GM21723 (cell line): ENCODE results near the gene DHX8.

Experiments used
- ATAC-seq: cut with Tn5 transposase; IDR thresholded peaks from one replicate; pipeline ENCODE4 v1.9.1; 2021; ENCODE audit warnings: mild to moderate bottlenecking, moderate library complexity; ENCODE audit not compliant: unreplicated experiment

Gene DHX8

DNA sequence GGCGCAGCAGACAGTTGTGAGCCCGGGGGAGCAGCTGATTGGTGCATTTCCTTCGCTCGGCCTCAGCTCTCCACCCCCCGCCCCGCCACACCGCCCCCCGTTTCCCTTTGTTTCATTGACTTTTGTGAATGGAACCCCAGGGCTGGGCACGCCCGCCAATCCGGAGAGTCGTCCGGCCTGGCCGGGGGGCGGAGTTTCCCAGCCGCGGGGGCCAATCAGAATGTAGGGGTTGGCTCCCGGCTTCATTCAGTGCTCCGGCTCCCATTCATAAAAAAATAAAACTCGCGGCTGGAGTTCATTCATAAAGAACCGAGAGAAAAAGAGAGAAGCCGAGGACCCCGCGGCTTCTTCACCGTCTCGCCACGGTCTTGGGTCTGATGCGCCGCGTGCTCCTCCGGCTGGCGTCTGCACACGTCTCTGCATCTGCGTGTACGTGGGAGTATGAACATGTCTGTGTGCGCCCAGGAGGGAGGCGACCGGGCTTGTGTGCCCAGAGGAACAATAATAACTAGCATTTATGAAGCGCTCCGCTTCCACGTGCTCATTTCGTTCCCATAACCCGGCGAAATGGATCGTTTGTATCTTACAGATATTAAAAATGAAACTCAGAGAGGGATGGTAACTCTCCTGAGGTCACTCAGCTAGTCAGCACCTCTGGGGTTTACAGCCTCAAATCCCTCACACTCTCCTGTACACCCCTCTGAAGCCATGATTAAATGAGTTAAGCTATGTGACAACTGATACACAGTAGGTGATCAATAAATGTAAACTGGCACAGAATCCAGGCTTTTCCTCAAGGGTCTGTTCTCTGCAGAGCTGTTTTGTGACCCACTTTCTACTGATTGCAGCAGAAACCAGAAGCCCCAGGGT, 62.8 kb downstream of the DHX8 start, which contains the start of gene ETV4:
Gene ETV4 (minus strand): TSS at position 22 of the 870 bp plus-strand sequence. CDS start 723 bp downstream, outside the sequence.
- peak; percentile 87 for ATAC-seq

DNA sequence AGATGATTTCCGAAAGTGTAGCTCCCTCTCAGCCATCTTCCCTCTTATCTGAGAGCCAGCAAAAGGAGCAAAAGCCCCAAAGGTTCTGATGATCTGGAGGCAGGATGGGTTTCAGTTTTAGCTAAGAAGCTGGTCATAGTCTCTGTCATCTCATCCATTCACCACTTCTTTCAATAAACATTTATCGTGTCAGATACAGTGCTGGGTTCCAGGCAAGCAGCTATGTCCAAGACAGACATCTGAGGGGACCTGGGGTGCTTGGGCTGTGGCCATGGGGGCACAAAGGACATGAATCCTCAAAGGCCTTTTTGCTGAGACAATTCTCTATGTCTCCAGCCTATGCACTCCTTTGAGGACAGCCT, 63.4 kb downstream of the DHX8 start:
- ATAC-seq: no peak

DNA sequence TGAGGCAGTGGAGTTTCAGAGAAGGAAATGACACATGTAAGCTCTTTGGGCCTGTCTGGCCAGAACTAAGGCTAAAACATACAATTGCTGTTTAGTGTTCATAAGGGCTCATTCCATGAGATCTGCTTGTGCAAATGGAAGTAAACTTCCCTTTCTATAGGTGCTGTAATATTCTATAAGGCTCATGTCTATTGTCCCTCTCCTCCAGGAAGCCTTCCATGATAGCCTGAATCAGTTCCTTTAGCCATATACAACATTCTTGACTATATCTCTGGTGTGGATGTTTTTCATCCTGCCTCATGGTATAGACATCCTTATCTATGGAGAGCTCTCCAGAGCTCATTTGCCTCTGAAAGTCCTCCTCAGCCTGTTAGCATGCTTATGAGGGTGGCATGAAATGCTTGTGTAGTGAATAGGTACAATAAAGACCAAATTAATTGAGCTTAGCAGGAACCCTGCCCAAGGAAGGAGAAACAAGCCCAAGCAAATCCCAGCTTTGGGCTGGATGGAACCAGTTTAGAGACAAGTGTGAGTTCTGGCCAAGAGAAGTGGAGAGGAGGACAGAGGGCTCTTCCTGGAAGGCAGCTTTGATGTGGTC, 64.0 kb downstream of the DHX8 start:
- no peak for ATAC-seq

DNA sequence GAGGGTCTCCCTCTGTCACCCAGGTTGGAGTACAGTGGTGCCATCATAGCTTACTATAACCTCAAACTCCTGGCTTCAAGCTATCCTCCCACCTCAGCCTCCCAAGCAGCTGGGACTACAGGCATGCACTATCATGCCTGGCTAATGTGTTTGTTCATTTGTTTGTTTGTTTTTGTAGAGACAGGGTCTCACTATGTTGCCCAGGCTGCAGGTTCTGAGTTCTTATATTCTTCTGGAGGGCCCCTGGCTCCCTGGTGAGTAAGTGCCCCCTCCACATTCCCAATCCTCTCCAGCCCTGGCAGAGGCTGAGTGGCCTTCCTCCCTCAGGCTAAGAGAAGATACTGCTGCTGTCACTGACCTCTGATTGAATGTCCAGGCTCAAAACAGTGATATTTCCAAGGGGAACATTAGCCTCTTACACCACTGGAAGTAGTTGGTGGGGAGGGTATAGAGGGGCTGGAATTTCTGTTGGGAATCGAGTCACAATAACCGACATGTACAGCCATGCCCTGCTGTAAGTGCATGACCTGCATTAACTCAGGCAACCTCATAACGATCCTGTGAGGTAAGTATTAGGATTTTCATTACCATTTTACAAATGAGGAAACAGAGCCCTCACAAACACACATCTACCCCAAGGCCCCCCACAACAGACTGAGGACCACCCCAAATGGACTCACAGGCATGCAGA, 65.1 kb downstream of the DHX8 start:
- ATAC-seq: no peak

DNA sequence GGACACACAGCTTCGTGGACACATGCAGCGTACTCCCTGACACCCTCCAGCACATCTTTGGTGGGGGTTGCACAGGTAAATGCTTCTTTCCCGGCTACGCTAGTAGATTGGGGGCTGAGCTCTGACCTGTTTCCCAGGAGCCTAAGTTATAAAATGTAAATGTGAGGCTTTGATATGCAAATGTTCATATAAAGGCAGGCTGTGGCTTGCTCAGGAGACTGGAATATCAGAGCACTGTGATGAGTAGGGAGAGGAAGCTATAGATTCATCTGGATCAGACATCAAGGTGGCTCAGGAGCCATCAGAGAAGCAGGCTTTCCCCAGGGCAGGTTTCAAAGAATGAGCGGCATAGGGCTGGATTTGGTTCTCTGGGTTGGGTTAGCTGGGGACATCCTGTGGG, 65.7 kb downstream of the DHX8 start:
- no peak for ATAC-seq

DNA sequence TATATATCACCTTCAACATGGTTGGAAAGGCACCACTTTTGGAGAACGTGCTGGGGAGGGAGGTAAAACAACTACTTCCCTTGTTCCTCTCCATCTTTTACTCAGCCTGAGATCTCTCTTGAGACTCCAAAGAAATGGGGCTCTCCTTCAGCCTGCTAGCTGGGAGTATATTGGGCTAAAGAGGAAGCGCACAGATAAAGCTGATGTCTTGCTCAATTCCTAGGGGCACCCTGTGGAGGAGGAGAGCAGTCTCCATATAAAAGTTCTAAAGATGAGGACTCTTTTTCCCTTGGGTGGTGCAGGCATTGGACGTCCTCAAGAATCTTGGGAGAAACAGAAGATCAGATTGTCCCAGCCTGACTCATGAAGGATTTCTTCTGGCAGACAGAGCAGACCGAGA, 67.0 kb downstream of the DHX8 start:
- no peak for ATAC-seq

DNA sequence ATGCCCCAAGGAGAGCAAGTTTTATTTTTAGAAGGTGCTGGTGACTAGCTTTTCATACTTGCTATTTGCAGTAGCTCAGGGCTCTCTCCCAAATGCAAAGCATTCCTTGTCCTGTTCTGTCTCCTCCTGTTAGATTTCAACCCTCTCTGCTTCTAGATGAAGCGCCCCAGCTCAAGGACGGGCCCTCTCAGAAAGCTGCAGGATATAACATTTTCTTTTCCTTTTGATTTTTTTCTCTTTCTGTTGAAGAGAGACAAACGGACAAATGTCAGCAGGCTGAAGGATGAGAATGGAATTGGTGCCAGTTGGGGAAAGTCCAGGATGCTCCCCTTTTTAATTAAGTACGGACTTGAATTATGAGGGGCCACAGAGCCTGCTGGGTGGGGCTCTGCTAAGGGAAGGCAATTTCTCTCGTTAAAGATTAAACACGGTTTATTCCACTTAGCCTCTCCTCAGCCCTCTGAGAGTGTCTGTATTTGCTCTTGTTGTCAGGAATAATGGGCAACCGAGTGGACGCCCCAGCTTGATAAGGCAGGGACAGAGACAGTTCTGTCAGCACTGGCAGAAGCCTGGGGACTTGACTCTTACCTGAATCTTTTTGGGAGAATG, 68.6 kb downstream of the DHX8 start:
- no peak for ATAC-seq

DNA sequence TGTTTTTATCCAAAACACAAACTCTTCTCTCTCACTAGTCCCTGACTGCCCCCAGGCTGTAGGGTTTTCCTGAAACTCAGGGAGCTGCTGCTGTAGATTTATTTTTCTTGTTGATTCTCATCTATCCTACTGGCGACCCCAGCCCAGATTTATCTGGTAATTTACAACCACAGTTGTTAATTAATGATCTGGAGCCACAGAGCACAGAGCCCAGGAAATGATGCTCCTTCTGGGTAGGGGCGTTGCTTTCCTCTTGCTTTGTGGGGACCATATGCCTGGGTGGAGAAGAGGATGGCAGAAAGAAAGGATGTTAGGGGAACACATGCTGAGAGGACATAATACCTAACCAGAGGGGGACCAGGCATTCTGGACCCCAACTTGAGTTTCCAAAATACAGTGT, 69.8 kb downstream of the DHX8 start:
- no peak for ATAC-seq

DNA sequence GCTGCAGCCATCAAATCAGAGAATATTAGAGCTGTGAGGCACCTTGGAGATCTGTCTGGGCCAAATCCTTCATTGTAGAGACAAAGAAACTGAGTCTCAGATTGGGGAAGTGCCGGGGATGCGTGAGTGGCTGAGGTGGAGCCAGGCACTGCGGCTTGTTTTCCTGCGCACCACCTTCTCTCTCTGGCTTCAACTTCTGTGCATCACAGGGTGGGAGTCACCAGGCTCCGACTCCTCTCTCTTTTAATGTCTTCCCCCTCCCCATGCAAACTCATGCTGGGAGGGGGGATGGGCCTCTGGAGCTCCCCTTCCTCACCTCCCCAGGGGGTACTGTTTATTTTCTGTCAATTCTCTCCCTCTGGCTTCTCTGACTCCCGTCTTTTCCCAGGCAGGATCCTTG, 71.1 kb downstream of the DHX8 start:
- no peak for ATAC-seq

DNA sequence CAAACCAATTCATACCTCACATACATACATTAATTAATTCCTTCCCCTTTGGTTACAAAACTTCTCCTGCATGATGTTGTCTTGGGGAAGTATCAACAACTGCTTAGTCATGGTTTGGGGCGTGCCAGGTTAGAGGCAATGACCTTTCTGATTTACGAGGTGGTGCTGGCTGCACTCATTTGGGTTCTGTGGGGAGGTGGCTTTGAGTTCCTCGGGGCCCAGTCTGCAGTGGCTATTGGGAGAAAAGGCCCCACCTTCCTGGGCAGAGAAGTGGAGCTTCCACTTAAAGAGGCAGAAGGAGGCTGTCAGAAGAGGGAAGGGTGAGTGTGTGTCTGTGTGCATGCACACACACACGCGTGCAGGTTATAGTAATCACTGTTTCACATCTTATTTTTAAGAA, 72.5 kb downstream of the DHX8 start:
- no peak for ATAC-seq

DNA sequence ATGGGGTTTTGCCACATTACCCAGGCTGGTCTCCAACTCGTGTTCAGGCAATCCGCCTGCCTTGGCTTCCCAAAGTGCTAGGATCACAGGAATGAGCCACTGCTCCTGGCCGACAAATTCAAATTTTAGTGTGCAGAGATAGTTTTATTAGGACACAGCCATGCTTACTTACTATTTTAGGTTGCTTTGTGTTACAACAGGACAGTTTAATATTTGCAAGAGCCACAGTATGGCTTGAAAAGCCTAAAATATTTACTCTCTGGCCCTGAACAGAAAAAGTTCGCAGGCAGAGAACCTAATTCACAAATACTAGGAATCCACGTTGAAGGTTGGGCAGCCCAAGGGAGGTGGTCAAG, 75.0 kb downstream of the DHX8 start:
- no peak for ATAC-seq

DNA sequence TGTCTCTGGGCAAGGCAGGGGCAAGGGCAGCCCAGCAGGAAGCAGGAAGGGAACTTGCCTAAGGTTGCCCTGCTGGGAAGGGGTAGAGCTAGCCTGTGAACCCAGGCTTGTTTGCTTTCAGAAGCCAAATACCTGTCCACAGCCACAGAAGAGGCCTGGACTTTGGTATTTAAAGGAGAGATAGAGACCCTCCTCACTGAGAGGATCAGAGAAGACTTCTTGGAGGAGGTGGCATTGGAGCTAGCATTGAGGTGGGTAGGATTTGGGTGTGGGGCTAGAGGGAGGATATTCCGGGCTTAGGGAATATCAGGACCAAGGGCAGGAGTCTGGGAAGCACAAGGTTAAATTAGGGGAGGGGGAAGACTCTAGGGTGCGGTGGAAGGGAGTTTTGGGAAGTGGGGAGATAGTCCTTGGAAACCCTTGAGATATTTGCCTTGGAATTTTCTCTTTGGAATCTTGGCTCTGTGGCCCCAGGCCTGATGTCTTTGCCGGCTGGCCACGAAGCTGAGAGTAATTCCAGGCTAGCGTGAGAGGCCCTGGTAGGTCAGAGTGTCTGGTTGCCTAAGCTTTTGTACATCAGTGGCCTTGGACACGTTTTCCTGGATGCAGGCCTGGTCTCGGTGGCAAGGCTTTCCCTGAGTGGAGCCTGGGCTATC, 75.5 kb downstream of the DHX8 start:
- ATAC-seq: no peak

DNA sequence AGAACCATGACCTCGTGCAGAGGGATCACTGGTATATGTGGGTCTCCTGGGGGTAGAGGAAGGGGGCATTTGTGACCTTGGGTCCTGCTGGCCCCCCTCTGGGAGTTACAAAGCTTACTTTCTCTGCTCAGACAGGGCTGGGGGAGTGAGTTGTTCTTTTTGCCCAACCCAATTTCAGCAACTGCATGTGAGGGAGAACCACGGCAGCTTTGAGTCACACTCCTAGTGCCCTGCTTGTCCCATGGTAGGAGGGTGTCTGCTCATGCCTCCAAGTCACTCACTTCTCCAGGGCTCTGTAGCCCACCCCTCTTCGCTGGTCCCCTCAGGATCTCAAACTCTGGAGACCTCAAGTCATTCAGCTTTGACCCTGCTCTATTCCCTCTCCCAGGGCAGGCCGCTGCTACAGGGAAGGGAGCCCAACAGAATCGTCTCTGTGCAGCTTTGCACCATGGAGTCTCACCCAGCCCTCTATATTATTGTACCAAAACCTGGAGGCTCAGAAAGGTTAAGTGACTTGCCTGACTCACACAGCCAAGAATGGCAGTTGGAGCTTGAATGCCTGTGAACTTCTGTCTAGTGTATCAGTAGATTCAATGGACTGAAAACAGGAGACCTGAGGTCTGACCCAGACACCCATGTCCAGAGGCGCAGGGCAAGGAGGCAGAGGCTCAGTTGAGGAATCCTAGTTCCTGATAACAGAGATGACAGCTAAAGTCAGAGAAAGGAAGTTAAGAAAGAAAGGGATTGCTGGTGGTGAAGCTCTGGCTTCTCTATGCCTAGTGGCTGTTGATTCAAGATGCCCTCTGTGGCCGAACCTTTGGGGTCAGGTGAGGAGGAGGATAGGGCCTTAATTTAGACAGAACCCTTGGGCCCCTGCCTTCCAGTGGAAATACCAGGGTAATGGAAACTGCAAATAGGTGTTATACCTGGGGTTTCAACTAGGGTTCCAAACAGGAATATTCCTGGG, 77.0 kb downstream of the DHX8 start:
- ATAC-seq: no peak

DNA sequence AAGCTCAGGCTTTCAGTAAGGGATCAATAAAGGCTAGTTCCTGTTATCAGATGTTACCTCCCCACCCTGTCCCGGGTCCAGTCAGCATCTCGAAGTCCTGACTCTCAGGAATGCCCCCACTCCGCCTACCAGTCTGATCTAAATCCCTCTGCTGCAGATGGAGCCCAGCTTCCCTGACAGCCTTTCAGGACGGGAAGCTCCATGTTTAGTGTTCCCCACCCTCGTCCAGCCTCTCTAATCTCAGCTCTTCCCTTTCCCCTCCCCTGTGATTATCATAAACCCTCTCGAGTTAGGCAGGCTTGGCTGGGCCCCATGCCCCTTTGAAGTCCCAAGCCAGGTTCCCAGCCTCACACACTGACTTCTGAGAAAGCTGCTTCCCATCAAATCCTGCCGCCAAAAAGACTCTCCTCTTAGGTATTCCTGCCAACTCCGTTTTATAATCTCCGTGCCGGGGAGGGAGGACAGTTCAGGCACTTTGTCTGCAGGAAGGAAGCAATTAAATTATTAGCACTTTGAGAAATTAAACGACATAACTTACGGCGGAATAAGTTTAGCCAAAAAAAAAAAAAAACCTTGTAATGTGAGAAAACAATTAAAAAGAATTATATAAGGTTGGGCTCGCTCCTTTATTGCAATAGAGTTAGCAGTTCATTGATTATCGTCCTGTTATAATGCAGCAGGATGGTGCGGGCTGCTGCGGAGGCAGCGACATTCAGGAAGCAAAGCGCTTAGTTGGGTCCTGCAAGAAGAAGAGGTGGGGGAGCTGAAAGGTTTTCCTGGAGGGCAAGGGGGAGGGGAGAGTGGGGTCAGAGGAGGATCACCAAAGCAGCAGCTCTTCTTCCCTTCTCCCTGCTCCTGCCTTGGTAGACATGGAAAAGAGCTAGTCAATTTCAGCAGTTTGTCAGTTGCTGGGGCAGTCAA, 79.2 kb downstream of the DHX8 start:
- no peak for ATAC-seq

DNA sequence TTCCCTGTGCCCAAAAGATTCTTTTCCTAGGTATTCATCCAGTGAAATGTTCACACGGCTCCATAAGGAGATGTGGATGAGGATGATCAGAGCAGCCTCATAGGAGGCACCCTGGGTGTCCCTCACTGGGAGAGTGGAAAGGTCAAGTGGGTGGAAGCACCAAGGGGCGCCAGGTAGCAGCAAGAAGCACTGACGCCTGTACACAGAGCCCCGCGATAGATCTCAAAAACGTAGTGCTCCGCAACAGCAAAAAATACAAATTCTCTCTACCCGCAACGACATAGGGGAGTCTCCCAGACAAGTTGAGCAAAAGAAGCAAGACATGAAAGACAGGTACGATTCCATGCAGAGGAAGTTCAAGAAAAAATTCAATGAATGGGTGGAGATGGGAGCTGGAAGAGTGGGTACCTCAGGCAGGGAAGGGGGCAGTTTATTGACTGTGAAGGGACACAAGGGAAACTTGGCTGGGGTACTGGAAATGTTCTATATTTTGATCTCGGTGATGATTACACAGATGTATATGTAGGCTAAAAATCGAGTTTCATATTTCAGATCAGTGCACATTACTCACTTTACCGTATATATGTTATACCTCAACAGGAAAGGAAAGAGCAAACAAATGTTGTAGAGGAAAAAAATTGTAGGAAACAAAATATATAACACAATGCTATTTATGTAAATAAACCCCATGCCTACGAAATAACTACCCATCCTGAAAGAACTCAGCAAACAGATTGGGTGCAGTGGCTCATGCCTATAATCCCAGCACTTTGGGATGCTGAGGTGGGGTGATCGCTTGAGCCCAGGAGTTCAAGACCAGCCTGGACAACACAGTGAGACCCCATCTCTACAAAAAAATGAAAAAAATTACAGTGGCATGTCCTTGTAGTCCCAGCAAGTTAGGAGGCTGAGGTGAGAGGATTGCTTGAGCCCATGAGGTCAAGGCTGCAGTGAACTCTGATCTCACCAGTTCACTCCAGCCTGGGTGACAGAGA, 80.1 kb downstream of the DHX8 start:
- no peak for ATAC-seq

DNA sequence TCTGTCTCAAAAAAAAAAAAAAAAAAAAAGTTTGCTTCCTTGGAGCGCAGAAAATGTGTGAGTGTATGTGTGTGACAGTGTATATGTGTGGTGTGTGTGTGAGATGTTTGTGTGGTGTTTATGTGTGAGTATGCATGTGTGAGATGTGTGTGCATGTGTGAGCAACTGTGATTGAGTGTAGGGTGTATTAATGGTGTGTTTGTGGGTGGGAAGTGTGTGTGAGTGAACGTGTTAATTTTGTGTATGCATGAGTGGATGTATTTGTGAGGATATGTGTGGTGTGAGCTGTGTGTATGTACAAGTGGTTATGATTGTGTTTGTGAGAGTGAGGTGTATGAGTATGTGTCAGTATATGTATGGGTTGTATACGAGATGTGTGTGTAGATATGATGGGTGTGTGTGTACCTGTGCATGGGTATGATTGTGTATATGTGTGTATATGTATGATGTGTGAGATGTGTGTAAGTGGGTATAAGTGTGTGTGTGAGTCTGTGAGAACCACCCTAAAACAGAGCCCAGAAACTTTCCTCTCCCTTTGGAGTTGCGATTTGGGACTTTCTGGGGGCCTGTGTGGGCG, 84.8 kb downstream of the DHX8 start:
- no peak for ATAC-seq

DNA sequence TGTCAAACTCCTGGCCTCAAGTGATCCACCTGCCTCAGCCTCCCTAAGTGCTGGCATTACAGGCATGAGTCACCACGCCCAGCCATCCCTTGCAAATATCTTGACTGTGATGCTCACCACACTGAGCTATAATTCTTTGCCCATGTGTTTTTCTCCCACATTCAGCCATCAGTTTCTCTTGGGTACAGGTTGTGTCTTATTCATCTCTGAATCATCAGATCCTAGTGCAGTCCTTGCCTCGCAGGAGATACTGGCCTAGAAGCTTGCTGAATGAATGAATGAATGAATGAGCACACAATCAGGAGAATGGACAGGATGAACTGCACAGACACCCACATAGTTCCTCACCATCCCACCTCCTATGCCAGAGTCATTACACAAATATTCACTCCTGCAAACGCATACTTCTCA, 86.7 kb downstream of the DHX8 start:
- ATAC-seq: no peak
